Measurements from ENCODE around the gene PARD6A.

DNA sequence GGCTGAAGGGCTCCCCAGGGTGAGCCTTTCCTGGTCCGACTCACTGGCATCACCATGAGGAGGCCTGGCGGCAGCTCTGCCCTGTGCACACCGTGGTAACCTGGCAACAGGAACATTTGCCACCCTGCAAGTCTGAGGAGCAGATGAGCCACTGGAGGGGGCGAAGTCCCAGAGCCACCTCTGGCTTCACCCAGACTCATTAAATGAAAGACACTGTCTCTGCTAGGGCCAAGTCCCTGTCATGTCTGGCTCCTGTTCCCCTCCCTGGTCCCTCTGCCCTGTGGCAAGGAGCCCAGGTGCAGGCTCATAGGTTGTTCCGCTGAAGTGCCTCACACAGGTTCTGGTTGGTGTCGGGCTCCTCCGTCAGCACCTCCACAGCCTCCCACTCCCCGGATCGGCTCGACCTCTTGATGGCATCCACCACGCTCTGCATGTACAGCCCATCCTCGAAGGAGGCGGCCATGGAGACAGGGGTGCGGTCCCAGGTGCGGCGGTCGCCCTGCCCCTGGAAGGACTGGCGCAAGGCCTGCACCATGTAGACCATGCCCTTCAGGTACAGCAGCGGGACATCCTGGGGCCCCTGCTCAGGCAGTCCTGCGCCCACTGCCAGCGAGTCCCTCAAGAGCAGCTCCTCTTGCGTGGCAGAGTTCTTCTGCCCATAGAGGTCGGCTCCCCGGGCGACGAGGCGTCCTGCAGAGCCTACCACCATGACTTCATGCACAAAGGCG is 14.3 kb downstream of the PARD6A start:
- TF ChIP-seq, protein P1, sequence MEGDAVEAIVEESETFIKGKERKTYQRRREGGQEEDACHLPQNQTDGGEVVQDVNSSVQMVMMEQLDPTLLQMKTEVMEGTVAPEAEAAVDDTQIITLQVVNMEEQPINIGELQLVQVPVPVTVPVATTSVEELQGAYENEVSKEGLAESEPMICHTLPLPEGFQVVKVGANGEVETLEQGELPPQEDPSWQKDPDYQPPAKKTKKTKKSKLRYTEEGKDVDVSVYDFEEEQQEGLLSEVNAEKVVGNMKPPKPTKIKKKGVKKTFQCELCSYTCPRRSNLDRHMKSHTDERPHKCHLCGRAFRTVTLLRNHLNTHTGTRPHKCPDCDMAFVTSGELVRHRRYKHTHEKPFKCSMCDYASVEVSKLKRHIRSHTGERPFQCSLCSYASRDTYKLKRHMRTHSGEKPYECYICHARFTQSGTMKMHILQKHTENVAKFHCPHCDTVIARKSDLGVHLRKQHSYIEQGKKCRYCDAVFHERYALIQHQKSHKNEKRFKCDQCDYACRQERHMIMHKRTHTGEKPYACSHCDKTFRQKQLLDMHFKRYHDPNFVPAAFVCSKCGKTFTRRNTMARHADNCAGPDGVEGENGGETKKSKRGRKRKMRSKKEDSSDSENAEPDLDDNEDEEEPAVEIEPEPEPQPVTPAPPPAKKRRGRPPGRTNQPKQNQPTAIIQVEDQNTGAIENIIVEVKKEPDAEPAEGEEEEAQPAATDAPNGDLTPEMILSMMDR (IDR thresholded peaks at IDR 0.05; ENCODE audit: low read depth, low read length), result no peak
- no peak for TF ChIP-seq EZH2phosphoT487 (IDR thresholded peaks at IDR 0.05; ENCODE audit: low read depth)
